OCI-LY1 (cell line): ENCODE results near the gene VIPR2.

Experiments
- H2AFZ ChIP-seq: fragments of 200-600 bp; sonication (generic), shearing (Covaris generic); 2 replicates; pipeline ENCODE4 v1.6.0; 2014; ENCODE audit warnings: antibody characterized with exemption, mild to moderate bottlenecking, low read length
- H3F3A ChIP-seq: fragments of 200-600 bp; sonication (generic), shearing (Covaris generic); 2 replicates; pipeline ENCODE4 v1.6.0; 2014; ENCODE audit warnings: mild to moderate bottlenecking, antibody characterized with exemption, low read length, moderate library complexity; ENCODE audit not compliant: insufficient read depth
- H3K27ac ChIP-seq: fragments of 200-600 bp; sonication (generic); 2 replicates; pipeline ENCODE4 v1.5.1; 2014; ENCODE audit warnings: low read length, mixed run types, mild to moderate bottlenecking, low read depth; ENCODE audit not compliant: poor library complexity, severe bottlenecking
- H3K27me3 ChIP-seq: fragments of 200-600 bp; sonication (generic); 2 replicates; pipeline ENCODE4 v1.6.0; 2014; ENCODE audit warnings: antibody characterized with exemption, mild to moderate bottlenecking, low read length, moderate library complexity; ENCODE audit not compliant: insufficient read depth
- H3K36me3 ChIP-seq: fragments of 200-600 bp; sonication (generic); 2 replicates; pipeline ENCODE4 v1.6.1; 2014; ENCODE audit warnings: mild to moderate bottlenecking, antibody characterized with exemption, low read length, moderate library complexity, mixed read lengths; ENCODE audit not compliant: insufficient read depth
- H3K4me1 ChIP-seq: fragments of 200-600 bp; sonication (generic); 2 replicates; pipeline ENCODE4 v1.5.1; 2014; ENCODE audit warnings: mild to moderate bottlenecking, low read length, moderate library complexity; ENCODE audit not compliant: insufficient read depth, severe bottlenecking
- H3K4me2 ChIP-seq: fragments of 200-600 bp; sonication (generic), shearing (Covaris generic); 2 replicates; pipeline ENCODE4 v1.6.1; 2014; ENCODE audit warnings: low read length
- H3K4me3 ChIP-seq: fragments of 200-600 bp; sonication (generic); 2 replicates; pipeline ENCODE4 v1.5.1; 2014; ENCODE audit warnings: low read length, low read depth, mild to moderate bottlenecking, mixed read lengths; ENCODE audit not compliant: poor library complexity, severe bottlenecking
- H3K79me2 ChIP-seq: fragments of 200-600 bp; shearing (Covaris generic); 2 replicates; pipeline ENCODE4 v1.6.1; 2016; ENCODE audit warnings: mixed run types, low read length, mixed read lengths; ENCODE audit not compliant: insufficient read depth
- H3K9ac ChIP-seq: fragments of 200-600 bp; sonication (generic), shearing (Covaris generic); 2 replicates; pipeline ENCODE4 v1.6.1; 2014; ENCODE audit warnings: mild to moderate bottlenecking, low read length, mixed read lengths
- H3K9me2 ChIP-seq: fragments of 200-600 bp; sonication (generic), shearing (Covaris generic); 2 replicates; pipeline ENCODE4 v1.6.1; 2014; ENCODE audit warnings: low read depth, mild to moderate bottlenecking, low read length, mixed read lengths
- H3K9me3 ChIP-seq: fragments of 200-600 bp; shearing (Covaris generic); 2 replicates; pipeline ENCODE4 v1.6.1; 2014; ENCODE audit warnings: low read length, mixed read lengths
- H4K20me1 ChIP-seq: fragments of 200-600 bp; sonication (generic), shearing (Covaris generic); 2 replicates; pipeline ENCODE4 v1.6.0; 2016; ENCODE audit warnings: mild to moderate bottlenecking, low read length; ENCODE audit not compliant: insufficient read depth
- EZH2 ChIP-seq: fragments of 200-600 bp; sonication (generic), shearing (Covaris generic); IDR thresholded peaks from 2 replicates; pipeline ENCODE4 v1.8.0; 2017; ENCODE audit warnings: borderline replicate concordance, mixed run types, mild to moderate bottlenecking, antibody characterized with exemption, low read length, moderate library complexity, mixed read lengths
- TF ChIP-seq, protein P1 (sequence below): fragments of 200-600 bp; sonication (generic), shearing (Covaris generic); IDR thresholded peaks from 2 replicates; pipeline ENCODE4 v1.5.1; 2017; ENCODE audit warnings: mild to moderate bottlenecking, antibody characterized with exemption, low read length, moderate library complexity, mixed read lengths

The VIPR2 gene

DNA sequence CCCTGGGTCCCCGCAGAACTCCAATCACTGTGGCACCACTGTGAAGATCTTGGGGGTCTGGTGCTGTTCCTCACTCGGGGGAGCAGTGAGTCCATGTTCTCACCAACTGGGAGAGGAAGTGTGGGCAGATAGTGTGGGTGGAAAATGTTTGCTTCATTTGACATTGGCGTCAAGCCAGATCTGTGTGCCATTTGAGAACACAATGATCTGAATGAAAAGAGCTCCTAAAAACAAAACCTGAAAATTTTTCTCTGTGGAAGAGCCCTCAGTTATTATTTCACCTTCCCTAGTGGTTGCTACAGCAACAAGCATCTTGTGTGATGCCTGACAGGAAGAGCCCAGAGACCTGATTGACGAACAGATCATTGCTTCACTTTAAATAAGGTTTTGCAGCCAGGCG, 125.6 kb downstream of the VIPR2 start:
- Histone ChIP-seq H3K27ac (no peak overlapping the region), H3K9me2 (no peaks in the 10 kb centered on the region), H3K27me3 (no peaks in the 10 kb centered on the region), H3K4me3 (no peak overlapping the region), H3K4me2 (no peak overlapping the region), H3K9ac (no peak overlapping the region), H3K36me3 (no peaks in the 10 kb centered on the region), H3K9me3 (peaks cover 14% of the 10 kb centered on the region; the same call in 1 of the 2 replicates), H3K4me1 (no peaks in the 10 kb centered on the region), H4K20me1 (no peaks in the 10 kb centered on the region), H3K79me2 (no peaks in the 10 kb centered on the region), H2AFZ (no peak overlapping the region), H3F3A (no peaks in the 10 kb centered on the region)
- no peak for TF ChIP-seq EZH2
- TF ChIP-seq, protein P1, sequence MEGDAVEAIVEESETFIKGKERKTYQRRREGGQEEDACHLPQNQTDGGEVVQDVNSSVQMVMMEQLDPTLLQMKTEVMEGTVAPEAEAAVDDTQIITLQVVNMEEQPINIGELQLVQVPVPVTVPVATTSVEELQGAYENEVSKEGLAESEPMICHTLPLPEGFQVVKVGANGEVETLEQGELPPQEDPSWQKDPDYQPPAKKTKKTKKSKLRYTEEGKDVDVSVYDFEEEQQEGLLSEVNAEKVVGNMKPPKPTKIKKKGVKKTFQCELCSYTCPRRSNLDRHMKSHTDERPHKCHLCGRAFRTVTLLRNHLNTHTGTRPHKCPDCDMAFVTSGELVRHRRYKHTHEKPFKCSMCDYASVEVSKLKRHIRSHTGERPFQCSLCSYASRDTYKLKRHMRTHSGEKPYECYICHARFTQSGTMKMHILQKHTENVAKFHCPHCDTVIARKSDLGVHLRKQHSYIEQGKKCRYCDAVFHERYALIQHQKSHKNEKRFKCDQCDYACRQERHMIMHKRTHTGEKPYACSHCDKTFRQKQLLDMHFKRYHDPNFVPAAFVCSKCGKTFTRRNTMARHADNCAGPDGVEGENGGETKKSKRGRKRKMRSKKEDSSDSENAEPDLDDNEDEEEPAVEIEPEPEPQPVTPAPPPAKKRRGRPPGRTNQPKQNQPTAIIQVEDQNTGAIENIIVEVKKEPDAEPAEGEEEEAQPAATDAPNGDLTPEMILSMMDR, result no peak

DNA sequence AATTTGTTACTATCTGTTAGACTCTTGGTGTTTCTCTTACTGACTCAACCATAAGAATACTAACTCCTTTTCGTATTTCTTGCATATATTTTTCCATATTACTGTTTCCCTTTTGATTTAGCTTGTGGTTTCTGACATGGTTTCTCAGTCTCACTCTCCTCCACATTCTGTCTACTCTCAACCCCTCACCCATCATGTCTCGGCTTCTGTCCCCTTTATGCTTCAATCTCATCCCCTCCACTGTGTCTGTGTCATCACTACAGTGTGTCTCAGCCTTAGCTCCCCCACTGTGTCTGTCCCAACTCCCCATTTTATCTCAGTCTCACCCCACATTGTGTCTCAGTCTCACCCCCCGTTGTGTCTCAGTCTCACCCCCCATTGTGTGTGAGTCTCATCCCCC, 126.9 kb downstream of the VIPR2 start:
- Histone ChIP-seq H3K4me2 (no peak overlapping the region), H3K9ac (no peak overlapping the region)

DNA sequence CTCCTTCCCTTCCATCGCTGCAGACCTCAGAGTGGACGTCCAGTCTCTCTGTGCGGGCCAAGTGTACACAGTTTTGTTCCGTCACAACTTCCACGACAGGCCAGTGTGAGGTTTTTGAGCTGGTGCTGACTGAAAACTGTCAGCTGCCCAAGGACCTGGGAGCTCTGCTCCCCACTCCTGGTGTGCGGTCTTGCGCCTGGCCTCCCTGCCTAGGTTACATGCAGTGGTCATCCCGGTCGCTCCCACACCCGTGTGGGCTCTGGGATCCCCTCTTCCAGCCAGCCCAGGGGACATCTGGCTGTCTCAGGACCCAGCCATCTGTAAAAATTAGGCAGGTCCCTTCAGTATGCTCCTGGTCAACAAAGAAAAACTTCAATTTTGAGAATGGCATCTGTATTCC, 127.5 kb downstream of the VIPR2 start:
- Histone ChIP-seq H3K79me2 (no peaks in the 10 kb centered on the region), H3K9me3 (peaks cover 14% of the 10 kb centered on the region; the same call in 1 of the 2 replicates), H3K9ac (no peak overlapping the region), H3K36me3 (no peaks in the 10 kb centered on the region), H3K27ac (no peak overlapping the region), H4K20me1 (no peaks in the 10 kb centered on the region), H3K4me1 (no peaks in the 10 kb centered on the region), H3K9me2 (no peaks in the 10 kb centered on the region), H2AFZ (no peak overlapping the region), H3K4me3 (no peak overlapping the region), H3K4me2 (no peak overlapping the region), H3K27me3 (0 out of 2 replicates have a peak, but pooled peaks cover 6% of the 10 kb centered on the region), H3F3A (no peaks in the 10 kb centered on the region)
- no peak for TF ChIP-seq EZH2
- TF ChIP-seq, protein P1, result no peak

More for the DNA sequence above, 126.9 kb downstream of the VIPR2 start:
- H3K36me3 ChIP-seq, result no peaks in the 10 kb centered on the region
- H3K9me3 ChIP-seq, result peaks cover 14% of the 10 kb centered on the region; the same call in 1 of the 2 replicates
- H3K9me2 ChIP-seq, result no peaks in the 10 kb centered on the region
- TF ChIP-seq, protein P1, result no peak
- TF ChIP-seq EZH2, result no peak
- 0 out of 2 replicates have a peak, but pooled peaks cover 6% of the 10 kb centered on the region for H3K27me3 ChIP-seq
- H2AFZ ChIP-seq, result no peak overlapping the region
- H4K20me1 ChIP-seq, result no peaks in the 10 kb centered on the region
- H3K4me1 ChIP-seq, result no peaks in the 10 kb centered on the region
- no peaks in the 10 kb centered on the region for H3F3A ChIP-seq
- no peak overlapping the region for H3K27ac ChIP-seq
- H3K4me3 ChIP-seq, result no peak overlapping the region
- H3K79me2 ChIP-seq, result no peaks in the 10 kb centered on the region
